DOHH2 (cell line): ENCODE data around the gene ZNHIT1.

Experiments
- EZH2phosphoT487 ChIP-seq: fragments of 200-600 bp; sonication (generic); IDR thresholded peaks from 2 replicates; pipeline ENCODE4 v1.6.1; 2017; ENCODE audit warnings: borderline replicate concordance, mild to moderate bottlenecking, antibody characterized with exemption, low read length, moderate library complexity, mixed read lengths
- TF ChIP-seq, protein P1 (sequence below): fragments of 200-600 bp; sonication (generic); IDR thresholded peaks from one replicate; pipeline ENCODE4 v1.5.1; 2014; ENCODE audit warnings: antibody characterized with exemption, mild to moderate bottlenecking, low read depth, low read length; ENCODE audit not compliant: poor library complexity, severe bottlenecking

DNA sequence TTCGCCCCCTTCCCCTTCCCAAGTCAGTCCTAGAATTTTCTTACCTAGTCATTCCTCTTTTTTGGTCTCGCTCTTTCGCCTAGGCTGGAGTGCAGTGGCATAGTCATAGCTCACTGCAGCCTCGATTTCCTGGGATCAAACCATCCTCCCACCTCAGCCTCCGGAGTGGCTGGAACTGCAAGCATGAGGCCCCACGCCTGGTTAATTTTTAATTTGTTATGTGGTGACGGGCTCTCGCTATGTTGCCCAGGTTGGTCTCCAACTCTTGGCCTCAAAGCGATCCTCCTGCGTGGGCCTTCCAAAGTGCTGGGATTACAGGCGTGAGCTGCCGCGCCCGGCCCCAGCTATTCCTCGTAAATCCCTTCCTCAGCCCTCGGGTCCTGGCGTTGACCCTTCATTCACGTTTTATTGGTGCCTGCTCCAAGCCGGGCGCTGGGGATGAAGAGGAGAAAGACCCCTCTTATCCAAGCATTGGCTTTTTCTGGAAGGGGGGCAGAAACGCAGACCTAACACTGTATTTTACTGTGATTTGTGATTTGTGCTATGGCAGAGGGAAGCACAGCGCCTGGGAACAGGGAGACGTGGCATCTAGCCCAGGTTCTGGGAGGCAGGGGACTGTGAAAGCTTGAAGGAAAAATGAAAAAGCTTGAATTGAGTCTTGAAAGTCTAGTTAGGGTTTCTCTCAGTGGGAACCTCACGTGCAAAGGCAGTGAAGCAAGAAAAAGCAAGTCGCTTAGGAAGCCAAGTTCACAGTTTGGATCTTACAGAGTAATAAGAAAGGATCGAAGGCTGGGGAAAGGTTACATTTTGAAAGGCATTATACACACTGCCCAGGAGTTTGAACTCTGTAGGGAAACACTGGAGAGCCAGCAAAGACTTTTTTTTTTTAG lies 516 bp downstream of the ZNHIT1 start:
- TF ChIP-seq EZH2phosphoT487 = no peak
- TF ChIP-seq, protein P1, sequence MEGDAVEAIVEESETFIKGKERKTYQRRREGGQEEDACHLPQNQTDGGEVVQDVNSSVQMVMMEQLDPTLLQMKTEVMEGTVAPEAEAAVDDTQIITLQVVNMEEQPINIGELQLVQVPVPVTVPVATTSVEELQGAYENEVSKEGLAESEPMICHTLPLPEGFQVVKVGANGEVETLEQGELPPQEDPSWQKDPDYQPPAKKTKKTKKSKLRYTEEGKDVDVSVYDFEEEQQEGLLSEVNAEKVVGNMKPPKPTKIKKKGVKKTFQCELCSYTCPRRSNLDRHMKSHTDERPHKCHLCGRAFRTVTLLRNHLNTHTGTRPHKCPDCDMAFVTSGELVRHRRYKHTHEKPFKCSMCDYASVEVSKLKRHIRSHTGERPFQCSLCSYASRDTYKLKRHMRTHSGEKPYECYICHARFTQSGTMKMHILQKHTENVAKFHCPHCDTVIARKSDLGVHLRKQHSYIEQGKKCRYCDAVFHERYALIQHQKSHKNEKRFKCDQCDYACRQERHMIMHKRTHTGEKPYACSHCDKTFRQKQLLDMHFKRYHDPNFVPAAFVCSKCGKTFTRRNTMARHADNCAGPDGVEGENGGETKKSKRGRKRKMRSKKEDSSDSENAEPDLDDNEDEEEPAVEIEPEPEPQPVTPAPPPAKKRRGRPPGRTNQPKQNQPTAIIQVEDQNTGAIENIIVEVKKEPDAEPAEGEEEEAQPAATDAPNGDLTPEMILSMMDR = no peak
